GM19035 (cell line): ENCODE measurements around the gene CCL14.
"Not testable (repeated sequence)": the region's sequence is repeated elsewhere in the genome, so short reads cannot be mapped to it uniquely, and the experiment has no call there.

Source experiments
- ATAC-seq: cut with Tn5 transposase; IDR thresholded peaks from one replicate; pipeline ENCODE4 v1.9.1; 2021; ENCODE audit not compliant: unreplicated experiment

Gene CCL14

GRCh38 chr17:35986643-35987042 is at the start of gene CCL14:
Gene CCL14 (minus strand): TSS chr17:35986729. CDS start chr17:35986649, 80 bp downstream.
- ATAC-seq, result no peak

GRCh38 chr17:36036235-36036634 is 49.7 kb upstream of the CCL14 start:
- ATAC-seq, result no peak

GRCh38 chr17:36034127-36034526 is 47.6 kb upstream of the CCL14 start:
- ATAC-seq, result no peak

DNA sequence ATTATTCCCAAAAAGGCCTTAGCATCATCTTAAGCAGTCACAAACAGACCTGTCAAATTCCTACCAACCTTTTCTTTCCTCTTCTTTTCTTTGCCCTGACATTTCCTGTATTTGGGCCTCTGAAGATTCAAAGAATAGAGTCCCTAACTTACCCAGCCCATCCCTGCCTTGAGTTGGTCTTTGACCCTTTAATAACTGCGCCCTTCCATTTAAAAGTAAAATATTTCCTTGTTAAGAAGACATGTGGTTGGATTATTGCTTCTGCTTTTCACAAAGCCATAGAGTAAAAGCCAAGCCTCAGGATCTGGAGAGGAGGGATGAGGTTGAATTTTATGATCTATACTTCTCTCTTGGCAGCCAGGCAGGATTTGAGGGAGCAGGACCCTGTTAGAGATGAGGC is 44.4 kb upstream of the CCL14 start:
- ATAC-seq, result no peak

DNA sequence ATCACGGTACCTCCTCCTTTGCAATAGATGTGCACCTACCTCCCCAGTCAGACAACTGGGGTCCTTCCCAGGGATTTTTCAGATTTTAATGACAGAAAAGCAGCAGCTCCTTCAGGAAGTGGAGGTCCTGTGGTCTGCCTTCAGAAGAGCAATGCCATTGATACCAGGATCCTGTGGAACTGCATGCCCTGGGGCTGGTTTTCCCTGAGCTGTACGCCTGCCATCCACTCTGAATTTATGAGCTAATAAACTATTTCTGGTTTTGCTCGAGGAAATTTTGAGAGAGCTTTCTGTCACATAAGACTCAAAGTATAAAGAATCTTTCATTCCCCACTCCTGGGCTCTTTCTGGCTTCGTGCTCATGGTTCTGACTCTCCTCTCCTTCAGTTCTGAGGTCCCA is 41.2 kb upstream of the CCL14 start:
- no peak for ATAC-seq

DNA sequence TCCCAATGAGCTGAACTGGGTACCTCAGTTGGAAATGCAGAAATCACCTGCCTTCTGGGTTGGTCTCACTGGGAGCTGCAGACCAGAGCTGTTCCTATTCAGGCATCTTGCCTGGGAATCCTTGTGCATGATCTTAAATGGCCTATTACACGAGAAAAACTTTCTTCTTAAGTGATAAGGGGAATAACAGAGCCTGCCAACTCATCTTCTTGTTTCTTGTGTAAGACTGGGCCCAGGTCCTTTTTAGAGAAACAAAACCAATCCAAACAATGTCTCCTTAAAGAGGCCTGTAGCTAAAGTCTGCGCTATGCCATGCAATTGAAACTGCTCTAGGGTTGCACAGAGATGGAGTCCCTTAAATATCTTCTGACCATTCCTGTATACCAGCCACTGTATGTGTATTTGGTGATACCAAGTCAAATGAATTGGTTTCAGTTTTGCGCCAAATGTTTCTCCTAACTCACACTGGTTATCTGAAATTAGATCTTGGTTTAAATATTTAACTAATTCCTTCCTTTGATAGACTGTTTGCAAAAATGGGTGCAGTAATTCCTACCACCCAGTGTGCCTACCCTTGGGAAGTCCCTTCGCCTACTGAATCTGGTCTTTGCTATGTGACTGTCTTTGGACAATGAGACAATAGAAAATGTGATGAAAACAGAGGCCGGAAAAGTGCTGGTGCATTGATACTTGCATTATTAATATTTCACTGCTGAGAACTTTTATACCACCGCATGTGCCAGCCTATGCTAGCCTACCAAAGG is 37.8 kb upstream of the CCL14 start:
- ATAC-seq, result no peak

DNA sequence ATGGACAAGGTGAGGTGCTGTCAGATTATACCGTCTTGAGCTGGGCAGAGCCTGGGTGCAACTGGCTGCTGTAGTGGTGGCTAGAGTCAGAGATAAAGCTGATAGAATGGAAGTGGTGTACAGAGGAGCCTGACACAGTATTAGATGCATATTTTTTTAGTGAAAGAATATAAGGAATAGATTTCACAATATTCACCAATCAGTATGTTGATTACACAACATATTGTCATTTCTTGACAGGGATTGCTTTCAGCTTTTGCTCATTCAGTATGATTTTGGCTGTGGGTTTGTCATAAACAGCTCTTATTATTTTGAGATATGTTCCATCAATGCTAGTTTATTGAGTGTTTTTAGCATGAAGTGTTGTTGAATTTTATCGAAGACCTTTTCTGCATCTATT is 32.9 kb upstream of the CCL14 start:
- ATAC-seq, result no peak

DNA sequence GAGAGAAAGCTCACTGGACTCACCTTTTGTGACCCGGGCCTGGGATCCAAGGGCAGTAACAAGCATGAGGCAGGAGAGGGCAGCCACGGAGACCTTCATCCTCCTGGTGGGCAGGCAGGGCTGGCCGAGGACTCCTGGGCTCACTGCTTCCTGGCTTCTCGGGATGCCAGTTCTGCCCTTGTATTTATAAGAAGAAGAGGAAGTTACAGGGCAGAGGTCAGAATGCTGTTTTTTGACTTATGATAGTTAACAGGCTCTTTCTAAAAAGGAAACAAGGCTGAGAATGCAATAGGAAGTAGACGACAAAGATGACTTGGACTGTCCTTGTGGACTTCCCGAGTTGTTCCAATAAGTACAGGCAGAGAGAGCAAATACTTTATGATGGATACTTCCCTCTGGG is 31.3 kb upstream of the CCL14 start, which contains the start of gene CCL23:
Gene CCL23, minus strand, starts transcription at position 174 of the 400 bp plus-strand sequence. Its CDS starts 75 bp downstream, at position 99.
- ATAC-seq, result no peak

GRCh38 chr17:36016555-36016954 is 30.0 kb upstream of the CCL14 start:
- ATAC-seq, result no peak

GRCh38 chr17:36015895-36016294 is 29.4 kb upstream of the CCL14 start:
- not testable (repeated sequence) for ATAC-seq

DNA sequence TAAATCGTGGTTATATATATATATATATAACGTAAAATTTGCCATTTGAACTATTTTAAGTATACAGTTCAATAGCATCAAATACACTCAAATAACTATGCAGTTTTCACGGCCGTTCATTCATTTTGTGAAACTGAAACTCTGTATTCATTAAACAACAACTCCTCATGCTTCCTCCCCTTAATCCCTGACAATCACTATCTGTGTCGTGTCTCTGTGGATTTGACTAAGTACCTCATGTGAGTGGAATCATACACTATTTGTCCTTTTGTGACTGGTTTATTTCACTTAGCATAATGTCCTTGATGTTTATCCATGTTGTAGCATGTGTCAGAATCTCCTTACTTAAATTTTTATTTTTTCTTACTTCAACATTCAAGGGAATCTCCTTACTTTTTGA is 28.4 kb upstream of the CCL14 start:
- no peak for ATAC-seq

DNA sequence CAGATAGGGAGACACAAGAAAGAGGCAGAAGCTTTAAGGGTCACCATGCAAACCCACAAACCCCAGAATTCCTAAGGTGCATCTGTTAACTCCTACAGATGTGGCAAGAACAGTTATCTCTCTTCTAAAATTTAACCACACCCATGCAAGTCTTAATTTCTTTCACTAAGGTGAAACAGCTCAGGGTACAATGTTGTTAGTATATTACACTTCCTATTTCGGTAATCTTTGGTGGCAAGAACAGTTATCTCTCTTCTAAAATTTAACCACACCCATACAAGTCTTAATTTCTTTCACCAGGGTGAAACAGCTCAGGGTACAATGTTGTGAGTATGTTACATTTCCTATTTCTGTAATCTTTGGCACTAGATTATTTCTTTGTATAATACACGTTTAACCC is 24.7 kb upstream of the CCL14 start:
- ATAC-seq, result no peak

DNA sequence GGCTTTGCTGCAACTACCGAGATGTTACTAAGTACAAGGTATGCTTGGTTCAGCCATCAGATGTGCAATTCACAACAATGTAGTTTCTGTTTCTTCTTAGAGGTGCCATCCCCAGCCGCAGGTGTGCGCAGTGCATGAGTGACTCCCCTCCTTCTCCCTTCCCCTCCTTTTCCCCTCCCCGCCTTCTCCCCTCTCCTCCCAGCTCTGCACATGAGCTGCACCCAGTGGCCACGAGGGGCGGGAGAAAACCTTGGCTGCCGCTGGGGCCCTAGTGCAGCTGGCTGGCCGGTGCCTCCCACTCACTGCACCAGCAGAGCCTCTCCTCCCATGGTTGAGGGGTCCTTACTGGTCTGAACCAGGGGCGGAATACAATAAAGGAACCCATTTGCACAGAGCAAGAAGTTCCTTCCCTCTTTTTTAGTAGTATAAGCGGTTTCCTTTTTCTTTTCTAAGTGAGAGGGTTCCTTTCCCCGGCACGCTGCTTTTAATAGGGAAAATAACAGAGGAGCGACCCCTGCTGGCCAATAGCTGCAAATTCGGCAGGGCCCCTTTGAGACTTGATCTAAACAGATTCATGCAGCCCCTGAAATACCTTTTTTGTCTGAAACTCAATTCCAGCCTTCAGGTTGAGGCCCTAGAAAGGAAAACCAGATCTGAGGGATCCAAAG is 22.6 kb upstream of the CCL14 start:
- ATAC-seq, result no peak

GRCh38 chr17:36004594-36005108 is 18.1 kb upstream of the CCL14 start:
- ATAC-seq, result no peak

- no peak for ATAC-seq
These were observed 16.1 kb upstream of the CCL14 start for GRCh38 chr17:36002631-36003030.

DNA sequence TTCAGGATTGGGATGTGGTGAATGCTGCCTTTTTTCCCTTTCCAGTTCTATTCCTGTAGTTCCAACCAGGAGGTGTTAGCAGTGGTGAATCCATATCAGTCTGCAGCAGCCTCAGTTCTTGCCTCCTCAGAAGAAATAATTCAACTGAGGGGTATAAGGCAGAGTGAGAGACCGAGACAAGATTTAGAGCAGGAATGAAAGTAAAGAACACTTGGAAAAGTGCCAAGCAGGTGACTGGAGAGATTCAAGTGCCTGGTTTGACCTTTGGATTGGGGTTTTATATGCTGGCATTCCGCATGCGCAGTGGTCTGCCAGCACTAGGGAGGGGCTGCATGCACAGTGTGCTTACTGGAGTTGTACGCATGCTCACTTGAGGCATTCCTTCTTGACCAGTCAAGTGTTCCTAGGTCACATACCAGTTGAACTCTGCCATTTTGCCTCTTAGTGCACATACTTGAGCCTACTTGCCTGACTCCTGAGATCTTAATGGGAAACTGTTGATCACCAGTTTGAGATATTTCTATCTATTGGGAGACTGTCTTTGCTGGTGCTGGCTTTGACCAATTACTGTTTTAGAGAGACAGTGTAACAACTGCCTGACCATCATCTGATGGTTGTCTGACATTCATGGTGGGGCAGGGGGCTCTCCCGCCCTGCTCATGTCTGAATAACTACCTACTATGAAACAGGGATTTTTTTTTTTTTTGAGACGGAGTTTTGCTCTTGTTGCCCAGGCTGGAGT is 15.5 kb upstream of the CCL14 start:
- ATAC-seq, result no peak

- no peak for ATAC-seq
These were observed 14.7 kb upstream of the CCL14 start, which contains the start of gene CCL15 for GRCh38 chr17:36001110-36001771. Gene CCL15 (minus strand): TSS chr17:36001553. CDS start chr17:36001492, 61 bp downstream.

DNA sequence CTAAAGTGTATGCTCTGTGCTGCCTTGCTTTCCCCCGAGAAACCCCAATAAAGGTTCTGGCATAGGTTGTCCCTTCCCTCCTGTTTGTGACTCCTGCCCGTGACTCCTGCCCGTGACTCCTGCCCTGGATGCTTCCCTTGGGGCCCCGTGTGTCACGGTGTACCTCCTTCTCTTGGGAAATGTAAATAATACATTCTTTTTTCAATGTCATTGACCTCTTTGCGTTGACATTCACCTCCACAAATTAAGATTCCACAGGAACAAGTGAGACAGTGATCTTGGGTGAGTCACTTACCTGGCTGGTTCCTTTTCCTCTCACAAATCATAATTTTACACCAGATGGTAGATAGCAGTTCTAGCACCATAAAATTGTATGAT is 14.2 kb upstream of the CCL14 start:
- no peak for ATAC-seq

DNA sequence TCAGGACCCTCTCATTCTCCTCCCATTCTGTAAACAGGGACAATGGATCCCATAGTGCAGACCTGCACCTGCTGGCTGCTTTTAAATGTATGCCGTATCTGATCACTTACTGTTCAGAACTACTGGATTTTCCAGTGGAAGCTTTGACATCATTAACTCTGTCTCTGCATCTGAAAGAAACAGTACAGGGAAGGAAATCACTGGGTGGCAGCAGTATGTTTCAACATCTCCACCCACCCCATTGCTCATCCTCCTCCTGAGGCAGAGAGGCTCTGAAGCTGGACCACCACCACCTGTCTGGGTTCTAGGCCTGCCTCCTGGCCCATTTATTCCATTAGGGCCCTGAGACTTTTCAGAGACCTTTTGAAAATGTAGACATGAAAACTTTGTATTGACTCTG is 12.2 kb upstream of the CCL14 start:
- ATAC-seq, result no peak

DNA sequence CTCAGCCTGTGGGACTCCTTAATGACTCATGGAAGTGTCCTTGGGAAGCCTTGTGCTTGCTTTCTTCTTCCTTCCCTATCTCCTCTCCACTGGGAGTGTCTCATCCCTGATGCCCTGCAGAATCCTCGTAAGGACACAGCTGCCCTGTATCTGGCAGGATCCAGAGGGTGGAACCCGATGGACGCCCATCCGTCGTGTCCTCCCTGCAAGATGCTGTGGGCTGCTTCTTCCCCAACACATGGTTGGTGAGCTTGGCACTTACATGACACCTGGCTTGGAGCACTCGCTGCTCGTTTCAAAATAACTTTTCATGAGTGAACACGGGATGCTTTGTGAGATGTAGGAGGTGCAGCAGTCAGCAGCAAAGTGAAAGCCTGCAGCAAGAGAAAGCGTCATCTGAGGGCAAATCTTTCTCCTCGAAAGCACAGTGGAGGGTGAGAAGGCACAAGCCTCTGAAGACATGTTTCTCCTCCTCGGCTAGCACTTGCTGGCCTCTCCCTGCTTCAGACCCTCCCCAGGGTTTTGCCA is 11.6 kb upstream of the CCL14 start:
- no peak for ATAC-seq

GRCh38 chr17:35995346-35995745 is 8.8 kb upstream of the CCL14 start:
- not testable (repeated sequence) for ATAC-seq
